CD14-positive monocyte (primary cell): ENCODE data around the gene NACA2. TPM values are rescaled to one million over a fixed set of nuclear protein-coding genes. Genes with fewer than 3 reads are reported as not detected.

ENCODE experiments used
- DNase-seq, 3 donors: peaks; one replicate each; pipeline ENCODE4 v3.0.0-alpha.2; 2011 to 2022
- H2AFZ ChIP-seq: 2 replicates; pipeline ENCODE4 v1.6.0; 2012; ENCODE audit warnings: mild to moderate bottlenecking, low read depth, low read length, inconsistent platforms; ENCODE audit not compliant: insufficient read depth, poor library complexity, severe bottlenecking
- H3K27ac ChIP-seq, 2 donors: 1 replicate in 1 of 2; 2 replicates in 1 of 2; pipeline ENCODE4 v1.5.1; 2012 to 2013; ENCODE audit warnings: low read length in 2 of 2, control low read depth in 1 of 2, inconsistent platforms in 1 of 2, low read depth in 1 of 2, mild to moderate bottlenecking in 1 of 2
- H3K27me3 ChIP-seq, 2 donors: one replicate each; pipeline versions ENCODE4 v1.6.0 to v1.6.1; 2011 to 2013; ENCODE audit warnings: low read length in 2 of 2; ENCODE audit not compliant: control insufficient read depth in 2 of 2, insufficient read depth in 2 of 2
- H3K36me3 ChIP-seq, 2 donors: replicated peaks in 1 of 2; 1 replicate in 1 of 2; 2 replicates in 1 of 2; pipeline versions ENCODE4 v1.5.1 to v1.6.1; 2012 to 2013; ENCODE audit warnings: low read length in 2 of 2, control low read depth in 1 of 2, inconsistent platforms in 1 of 2, mild to moderate bottlenecking in 1 of 2; ENCODE audit not compliant: insufficient read depth in 2 of 2, control insufficient read depth in 1 of 2
- H3K4me1 ChIP-seq, 2 donors: 1 replicate in 1 of 2; 2 replicates in 1 of 2; pipeline versions ENCODE4 v1.5.1 to v1.6.1; 2012 to 2013; ENCODE audit warnings: low read length in 2 of 2, control low read depth in 1 of 2, inconsistent platforms in 1 of 2, mild to moderate bottlenecking in 1 of 2, moderate library complexity in 1 of 2; ENCODE audit not compliant: insufficient read depth in 2 of 2, control insufficient read depth in 1 of 2
- H3K4me2 ChIP-seq: replicated peaks from 2 replicates; pipeline ENCODE3; 2012; ENCODE audit warnings: low read length, moderate library complexity, mild to moderate bottlenecking; ENCODE audit not compliant: poor library complexity, severe bottlenecking; ENCODE audit errors: extremely low read depth
- H3K4me3 ChIP-seq, 3 experiments: fragments of 200-600 bp in 1 of 3; sonication (generic) in 1 of 3; replicated peaks in 1 of 3; 1 replicate in 2 of 3; 2 replicates in 1 of 3; pipeline ENCODE4 v1.5.1; 2011 to 2013; ENCODE audit warnings: low read length in 3 of 3, mild to moderate bottlenecking in 3 of 3, control low read depth in 2 of 3, low read depth in 2 of 3, inconsistent platforms in 1 of 3, moderate library complexity in 1 of 3
- H3K79me2 ChIP-seq: 2 replicates; pipeline ENCODE4 v1.6.0; 2012; ENCODE audit warnings: mild to moderate bottlenecking, control low read depth, inconsistent platforms, low read length, moderate library complexity; ENCODE audit not compliant: insufficient read depth
- H3K9ac ChIP-seq: 2 replicates; pipeline ENCODE4 v1.6.0; 2017; ENCODE audit warnings: low read length, mild to moderate bottlenecking; ENCODE audit not compliant: insufficient read depth, poor library complexity, severe bottlenecking
- H3K9me3 ChIP-seq, 2 donors: replicated peaks in 1 of 2; 1 replicate in 1 of 2; 2 replicates in 1 of 2; pipeline versions ENCODE4 v1.5.1 to v1.6.1; 2012 to 2013; ENCODE audit warnings: low read length in 2 of 2, control low read depth in 1 of 2; ENCODE audit not compliant: control insufficient read depth in 1 of 2, insufficient read depth in 1 of 2
- H4K20me1 ChIP-seq: 2 replicates; pipeline ENCODE4 v1.6.0; 2012; ENCODE audit warnings: mild to moderate bottlenecking, low read length, control low read depth, moderate library complexity; ENCODE audit not compliant: insufficient read depth
- H3K27ac Mint-ChIP-seq, 7 donors: one replicate each; pipeline ENCODE4 v1.8.0; 2020; ENCODE audit warnings: mild to moderate bottlenecking in 7 of 7, mixed read lengths in 7 of 7, moderate library complexity in 6 of 7, inconsistent platforms in 2 of 7
- H3K27me3 Mint-ChIP-seq, 3 donors: one replicate each; pipeline ENCODE4 v1.8.0; 2021 to 2022; ENCODE audit warnings: low read depth in 3 of 3, mild to moderate bottlenecking in 3 of 3, mixed read lengths in 3 of 3, moderate library complexity in 3 of 3, inconsistent platforms in 1 of 3
- H3K36me3 Mint-ChIP-seq, 2 donors: one replicate each; pipeline ENCODE4 v1.8.0; 2020; ENCODE audit warnings: mixed read lengths in 2 of 2, inconsistent platforms in 1 of 2, mild to moderate bottlenecking in 1 of 2
- H3K4me1 Mint-ChIP-seq: one replicate; pipeline ENCODE4 v1.8.0; 2020; ENCODE audit warnings: mild to moderate bottlenecking, mixed read lengths
- H3K4me3 Mint-ChIP-seq, 2 donors: one replicate each; pipeline ENCODE4 v1.8.0; 2020; ENCODE audit warnings: mild to moderate bottlenecking in 2 of 2, mixed read lengths in 2 of 2, moderate library complexity in 1 of 2
- H3K9me3 Mint-ChIP-seq, 7 donors: one replicate each; pipeline ENCODE4 v1.8.0; 2020 to 2022; ENCODE audit warnings: mixed read lengths in 7 of 7, mild to moderate bottlenecking in 6 of 7, moderate library complexity in 6 of 7, inconsistent platforms in 2 of 7
- WGBS: methylation state at CpG from one replicate; pipeline ENCODE4 v1.1.5; 2013; ENCODE audit warnings: missing lambda C conversion rate; ENCODE audit not compliant: insufficient coverage; 5-methylcytosine and 5-hydroxymethylcytosine counted together
- intact Hi-C, 2 donors: fragments of 100-400 bp; cut with micrococcal nuclease; formaldehyde crosslinking; loops; one replicate each; pipeline versions ENCODE4 v1.15.0 to v1.15.1; 2023
- polyA plus RNA-seq, 3 donors: library from polyadenylated mRNA; depleted of rRNA in 1 of 3; unstranded in 2 of 3; stranded (reverse) in 1 of 3; fragments of 300-500 nt in 2 of 3; fragments of >200 nt in 1 of 3; fragmentation: Illumina TruSeq in 2 of 3; gene quantifications; 1 replicate in 2 of 3; 2 replicates in 1 of 3; pipeline ENCODE4 v1.2.3, GENCODE V29; 2012 to 2021
- TF ChIP-seq, protein P1 (sequence below): fragments of 200-600 bp; IDR thresholded peaks from one replicate; pipeline ENCODE4 v1.8.0; 2022; ENCODE audit warnings: antibody characterized with exemption, mild to moderate bottlenecking

Gene NACA2
- polyA plus RNA-seq, 3 donors = not detected

DNA sequence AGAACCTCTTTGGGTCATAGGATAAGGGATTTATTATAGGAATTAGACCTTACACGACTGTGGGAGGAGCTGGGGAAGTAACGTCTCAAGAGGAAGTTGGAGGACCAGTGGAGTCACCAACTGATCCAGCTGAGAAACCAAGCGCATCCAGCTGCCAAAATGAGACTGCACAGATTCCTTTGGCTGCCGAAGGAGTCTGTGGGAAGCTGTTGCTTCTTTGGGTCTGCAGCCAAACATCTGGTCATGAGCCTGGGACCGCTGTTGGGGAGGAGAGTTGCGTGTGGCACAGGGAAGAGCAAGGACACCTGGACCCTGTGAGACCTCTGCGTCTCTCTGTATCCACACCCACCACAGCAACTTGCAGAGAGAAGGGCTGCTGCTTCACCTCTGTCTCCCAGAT, 2.4 kb upstream of the NACA2 start:
- no peaks in the 10 kb centered on the region for H4K20me1 ChIP-seq
- H3K36me3 Mint-ChIP-seq = no peaks in the 10 kb centered on the region
- no peak for DNase-seq
- H3K4me3 Mint-ChIP-seq = no peak overlapping the region
- no peak overlapping the region for H3K9ac ChIP-seq
- peaks cover 0 to 1% (median 0%) of the 10 kb centered on the region in 7 donors for H3K9me3 Mint-ChIP-seq
- H3K27ac ChIP-seq = no peak overlapping the region
- no peaks in the 10 kb centered on the region for H3K9me3 ChIP-seq
- no peak overlapping the region for H2AFZ ChIP-seq
- peaks cover 2 to 10% of the 10 kb centered on the region in 2 donors for H3K27me3 ChIP-seq
- WGBS = 40% methylated on average over 4 of the region's 7 CpGs
- no peaks in the 10 kb centered on the region for H3K4me1 ChIP-seq
- TF ChIP-seq, protein P1, sequence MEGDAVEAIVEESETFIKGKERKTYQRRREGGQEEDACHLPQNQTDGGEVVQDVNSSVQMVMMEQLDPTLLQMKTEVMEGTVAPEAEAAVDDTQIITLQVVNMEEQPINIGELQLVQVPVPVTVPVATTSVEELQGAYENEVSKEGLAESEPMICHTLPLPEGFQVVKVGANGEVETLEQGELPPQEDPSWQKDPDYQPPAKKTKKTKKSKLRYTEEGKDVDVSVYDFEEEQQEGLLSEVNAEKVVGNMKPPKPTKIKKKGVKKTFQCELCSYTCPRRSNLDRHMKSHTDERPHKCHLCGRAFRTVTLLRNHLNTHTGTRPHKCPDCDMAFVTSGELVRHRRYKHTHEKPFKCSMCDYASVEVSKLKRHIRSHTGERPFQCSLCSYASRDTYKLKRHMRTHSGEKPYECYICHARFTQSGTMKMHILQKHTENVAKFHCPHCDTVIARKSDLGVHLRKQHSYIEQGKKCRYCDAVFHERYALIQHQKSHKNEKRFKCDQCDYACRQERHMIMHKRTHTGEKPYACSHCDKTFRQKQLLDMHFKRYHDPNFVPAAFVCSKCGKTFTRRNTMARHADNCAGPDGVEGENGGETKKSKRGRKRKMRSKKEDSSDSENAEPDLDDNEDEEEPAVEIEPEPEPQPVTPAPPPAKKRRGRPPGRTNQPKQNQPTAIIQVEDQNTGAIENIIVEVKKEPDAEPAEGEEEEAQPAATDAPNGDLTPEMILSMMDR = no peak
- H3K36me3 ChIP-seq = no peaks in the 10 kb centered on the region
- intact Hi-C loops = no loop called here
- no peak overlapping the region for H3K4me2 ChIP-seq
- peaks cover 7 to 9% (median 8%) of the 10 kb centered on the region in 3 donors for H3K27me3 Mint-ChIP-seq
- no peak overlapping the region for H3K27ac Mint-ChIP-seq
- no peaks in the 10 kb centered on the region for H3K4me1 Mint-ChIP-seq
- no peak overlapping the region for H3K4me3 ChIP-seq
- H3K79me2 ChIP-seq = no peaks in the 10 kb centered on the region

DNA sequence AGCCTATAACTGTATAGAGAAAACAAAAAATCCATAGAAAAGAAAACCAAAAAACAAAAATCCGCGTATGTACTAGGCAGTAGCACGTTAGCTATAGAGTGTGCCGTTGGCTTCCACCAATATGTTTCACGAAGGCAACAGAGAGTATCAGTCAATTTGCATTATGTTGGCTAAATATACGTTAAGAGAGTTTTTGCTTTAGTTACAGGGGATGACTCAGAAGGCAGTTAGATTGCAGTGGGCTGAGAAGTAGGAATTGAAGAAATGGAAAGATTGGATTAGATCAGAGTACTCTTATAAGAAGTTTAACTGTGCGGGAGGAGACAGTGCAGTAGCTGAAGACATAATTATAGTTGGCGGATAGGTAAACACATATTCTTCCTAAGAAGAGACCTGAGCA, 911 bp upstream of the NACA2 start:
- no peak overlapping the region for H3K4me3 ChIP-seq
- WGBS = 92% methylated on average over 6 of the region's 8 CpGs
- no peaks in the 10 kb centered on the region for H3K36me3 ChIP-seq
- Mint-ChIP-seq H3K36me3 (no peaks in the 10 kb centered on the region), H3K27ac (no peak overlapping the region), H3K4me1 (no peaks in the 10 kb centered on the region), H3K9me3 (no peaks in the 10 kb centered on the region), H3K27me3 (peaks cover 5 to 8% (median 8%) of the 10 kb centered on the region in 3 donors), H3K4me3 (no peak overlapping the region)
- no peak for DNase-seq
- no peaks in the 10 kb centered on the region for H3K79me2 ChIP-seq
- TF ChIP-seq, protein P1 = no peak
- intact Hi-C loops = no loop called here
- no peaks in the 10 kb centered on the region for H4K20me1 ChIP-seq
- H3K27me3 ChIP-seq = peaks cover 2 to 7% of the 10 kb centered on the region in 2 donors
- no peak overlapping the region for H3K4me2 ChIP-seq
- no peaks in the 10 kb centered on the region for H3K9me3 ChIP-seq
- no peaks in the 10 kb centered on the region for H3K4me1 ChIP-seq
- H3K27ac ChIP-seq = no peak overlapping the region
- no peak overlapping the region for H3K9ac ChIP-seq
- H2AFZ ChIP-seq = no peak overlapping the region
